ENCODE data around the gene DUSP1. TPM values are rescaled to one million over a fixed set of nuclear protein-coding genes. Genes with fewer than 3 reads are reported as not detected.
A peak's percentile ranks its signal among the peaks of the same experiment; 100 is the strongest.

The DUSP1 gene
- total and polyA plus RNA-seq, 9 of the 15 experiments (the other 6 are each of a cell fraction or from before 2014, with no cell fraction given), result 2.1 to 14.2 (median 8.5) TPM

DNA sequence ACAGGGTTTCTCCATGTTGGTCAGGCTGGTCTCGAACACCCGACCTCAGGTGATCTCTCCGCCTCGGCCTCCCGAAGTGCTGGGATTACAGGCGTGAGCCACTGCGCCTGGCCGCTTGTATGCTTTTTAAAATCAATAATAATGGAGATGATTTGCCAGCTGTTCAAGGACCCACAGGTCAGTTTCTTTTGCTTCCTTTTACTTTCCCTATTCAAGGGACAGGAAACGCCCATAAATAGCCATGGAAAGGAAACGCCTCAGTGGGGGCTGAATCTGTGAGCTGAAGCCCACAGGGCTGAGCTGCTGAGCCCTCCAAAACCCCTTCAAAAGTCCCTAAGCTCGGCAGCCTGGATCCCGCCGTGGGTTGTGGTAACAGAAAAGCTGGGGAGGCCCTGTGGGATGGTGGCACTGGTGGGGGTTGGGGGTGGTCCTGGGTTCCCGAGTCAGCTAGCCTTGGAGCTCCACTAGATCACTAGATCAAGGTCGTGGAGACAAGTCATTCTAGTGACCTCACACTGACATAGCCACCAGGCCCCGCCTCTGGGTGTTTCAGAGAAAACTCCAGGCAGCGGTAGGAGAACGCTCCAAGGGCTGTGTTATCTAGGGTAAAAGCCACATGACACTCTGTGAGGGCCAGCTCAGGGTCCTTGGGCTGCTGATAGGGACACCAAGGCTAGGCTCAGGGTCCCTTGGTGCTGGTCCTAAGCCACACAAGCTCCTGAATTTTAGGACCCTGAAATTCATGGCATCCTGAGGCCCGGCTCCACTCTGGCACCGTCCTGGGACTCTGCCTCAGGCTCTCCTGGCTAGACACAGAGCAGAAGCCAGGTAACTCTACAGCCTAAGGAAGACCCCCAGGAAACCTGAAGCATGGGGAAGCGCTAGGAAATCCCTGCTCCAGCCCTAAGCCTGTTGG, 18.0 kb upstream of the DUSP1 start (continued):
- TF ChIP-seq RAD21 (CRISPR knock-in tag; conservative IDR thresholded peaks at IDR 0.05 in 1 of 2, IDR thresholded peaks at IDR 0.05 in 1 of 2), result peak; percentile 14 to 18; a peak in 3 of 4 replicates
- TF ChIP-seq ATF7 (IDR thresholded peaks at IDR 0.05), result peak; percentile 93
- TF ChIP-seq, protein P1, sequence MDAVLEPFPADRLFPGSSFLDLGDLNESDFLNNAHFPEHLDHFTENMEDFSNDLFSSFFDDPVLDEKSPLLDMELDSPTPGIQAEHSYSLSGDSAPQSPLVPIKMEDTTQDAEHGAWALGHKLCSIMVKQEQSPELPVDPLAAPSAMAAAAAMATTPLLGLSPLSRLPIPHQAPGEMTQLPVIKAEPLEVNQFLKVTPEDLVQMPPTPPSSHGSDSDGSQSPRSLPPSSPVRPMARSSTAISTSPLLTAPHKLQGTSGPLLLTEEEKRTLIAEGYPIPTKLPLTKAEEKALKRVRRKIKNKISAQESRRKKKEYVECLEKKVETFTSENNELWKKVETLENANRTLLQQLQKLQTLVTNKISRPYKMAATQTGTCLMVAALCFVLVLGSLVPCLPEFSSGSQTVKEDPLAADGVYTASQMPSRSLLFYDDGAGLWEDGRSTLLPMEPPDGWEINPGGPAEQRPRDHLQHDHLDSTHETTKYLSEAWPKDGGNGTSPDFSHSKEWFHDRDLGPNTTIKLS (IDR thresholded peaks at IDR 0.05; ENCODE audit: borderline replicate concordance, low read depth), result peak; percentile 60; the same call in 1 of the 2 replicates
- TF ChIP-seq, protein P2, sequence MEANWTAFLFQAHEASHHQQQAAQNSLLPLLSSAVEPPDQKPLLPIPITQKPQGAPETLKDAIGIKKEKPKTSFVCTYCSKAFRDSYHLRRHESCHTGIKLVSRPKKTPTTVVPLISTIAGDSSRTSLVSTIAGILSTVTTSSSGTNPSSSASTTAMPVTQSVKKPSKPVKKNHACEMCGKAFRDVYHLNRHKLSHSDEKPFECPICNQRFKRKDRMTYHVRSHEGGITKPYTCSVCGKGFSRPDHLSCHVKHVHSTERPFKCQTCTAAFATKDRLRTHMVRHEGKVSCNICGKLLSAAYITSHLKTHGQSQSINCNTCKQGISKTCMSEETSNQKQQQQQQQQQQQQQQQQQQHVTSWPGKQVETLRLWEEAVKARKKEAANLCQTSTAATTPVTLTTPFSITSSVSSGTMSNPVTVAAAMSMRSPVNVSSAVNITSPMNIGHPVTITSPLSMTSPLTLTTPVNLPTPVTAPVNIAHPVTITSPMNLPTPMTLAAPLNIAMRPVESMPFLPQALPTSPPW (CRISPR knock-in tag; IDR thresholded peaks at IDR 0.05), result peak; percentile 75
- TF ChIP-seq DLX4 (CRISPR knock-in tag; IDR thresholded peaks at IDR 0.05), result no peak
- no peak for TF ChIP-seq MYNN (IDR thresholded peaks at IDR 0.05)
- no peak for TF ChIP-seq MYNN (CRISPR knock-in tag; IDR thresholded peaks at IDR 0.05)
- TF ChIP-seq MCM2 (IDR thresholded peaks at IDR 0.05; ENCODE audit: low read depth), result no peak
- TF ChIP-seq KLF10 (CRISPR knock-in tag; IDR thresholded peaks at IDR 0.05), result no peak
- TF ChIP-seq RFX1 (IDR thresholded peaks at IDR 0.05), result no peak
- TF ChIP-seq NFE2 (IDR thresholded peaks at IDR 0.05; ENCODE audit: low read depth), result peak; percentile 38
- TF ChIP-seq GTF3C2 (IDR thresholded peaks at IDR 0.05; ENCODE audit: borderline replicate concordance, extremely low read depth, insufficient read length), result peak; percentile 22
- peak; percentile 72 for TF ChIP-seq DPF2 (IDR thresholded peaks at IDR 0.05)
- TF ChIP-seq NR3C1 (CRISPR knock-in tag; IDR thresholded peaks at IDR 0.05), result no peak
- no peak for TF ChIP-seq STAT5B (CRISPR knock-in tag; IDR thresholded peaks at IDR 0.05)
- no peak for TF ChIP-seq ZNF140 (CRISPR knock-in tag; IDR thresholded peaks at IDR 0.05)
- TF ChIP-seq TCF15 (CRISPR knock-in tag; IDR thresholded peaks at IDR 0.05), result no peak
- no peak for TF ChIP-seq ZFP91 (CRISPR knock-in tag; IDR thresholded peaks at IDR 0.05)
- no peak for TF ChIP-seq ZNF408 (CRISPR knock-in tag; IDR thresholded peaks at IDR 0.05; ENCODE audit: low read depth)
- TF ChIP-seq FUS (optimal IDR thresholded peaks at IDR 0.05; ENCODE audit: low read depth, low read length), result no peak
